Activated effector memory CD4-positive, alpha-beta T cell treated with Interleukin-2 at 50 U/mL for 16 hours (primary cell): ENCODE results near the gene MAGOH.

ENCODE experiments used
- DNase-seq: peaks from one replicate; pipeline ENCODE4 v3.0.0-alpha.2; 2020

The MAGOH gene

DNA sequence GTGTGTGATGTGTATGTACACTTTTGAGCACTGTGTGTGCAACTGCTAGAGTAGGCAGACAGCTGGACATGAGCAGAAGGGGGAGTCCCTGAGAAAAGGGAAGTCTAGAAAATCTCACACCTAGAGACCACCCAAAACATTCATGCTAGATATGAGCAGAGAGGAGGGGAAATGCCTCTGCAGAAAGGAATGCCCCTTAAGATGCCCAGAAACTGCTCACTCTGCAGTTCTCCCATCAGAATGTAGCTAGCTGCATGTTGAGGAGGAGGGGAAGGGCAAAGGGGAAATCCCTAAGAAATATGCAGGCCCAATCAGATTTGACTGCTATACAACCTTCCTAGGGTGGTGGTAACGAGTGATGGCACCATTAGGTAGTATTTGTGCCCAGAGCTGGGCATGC is 31.8 kb upstream of the MAGOH start:
- DNase-seq, result no peak

- no peak for DNase-seq
These were observed 29.4 kb upstream of the MAGOH start for GRCh38 chr1:53267761-53268160.

GRCh38 chr1:53266038-53266437 is 27.7 kb upstream of the MAGOH start:
- DNase-seq, result no peak

DNA sequence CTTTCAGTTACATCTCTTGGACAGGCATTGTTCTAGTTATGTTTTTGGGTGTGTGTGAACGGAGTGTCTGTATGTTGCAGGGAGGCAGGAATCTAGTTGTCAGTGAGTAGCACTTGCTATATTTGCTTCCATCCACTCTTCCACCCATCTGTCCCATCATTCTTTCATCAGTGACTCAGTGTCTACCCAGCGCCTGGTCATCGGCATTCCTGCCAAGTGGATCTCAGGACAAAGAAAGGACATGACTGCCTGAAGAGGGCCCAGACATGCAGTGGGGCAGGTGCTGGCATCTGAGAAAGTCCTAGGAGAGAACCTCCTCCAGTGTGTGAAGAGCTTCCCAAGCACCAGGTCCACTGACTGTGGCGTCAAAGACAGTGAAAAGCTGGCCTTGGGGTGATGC is 27.3 kb upstream of the MAGOH start:
- DNase-seq, result no peak

DNA sequence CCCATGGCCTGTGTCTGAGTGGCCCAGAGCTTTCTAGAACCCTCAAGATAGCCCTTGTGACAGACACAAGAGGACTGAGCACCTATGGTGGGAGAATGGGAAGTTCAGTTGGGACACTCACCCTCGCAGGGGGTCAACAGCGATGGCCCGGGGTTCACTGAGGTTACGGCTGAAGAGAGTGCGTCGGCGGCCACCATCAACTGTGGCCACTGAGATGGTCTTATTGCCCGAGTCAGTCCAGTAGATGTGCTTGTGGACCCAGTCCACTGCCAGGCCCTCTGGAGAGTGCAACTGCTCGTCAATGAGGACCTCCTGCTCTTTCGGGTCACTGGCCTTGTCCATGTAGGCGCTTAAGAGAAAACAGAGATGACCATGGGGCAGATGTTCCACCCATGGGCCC is 25.7 kb upstream of the MAGOH start:
- no peak for DNase-seq

DNA sequence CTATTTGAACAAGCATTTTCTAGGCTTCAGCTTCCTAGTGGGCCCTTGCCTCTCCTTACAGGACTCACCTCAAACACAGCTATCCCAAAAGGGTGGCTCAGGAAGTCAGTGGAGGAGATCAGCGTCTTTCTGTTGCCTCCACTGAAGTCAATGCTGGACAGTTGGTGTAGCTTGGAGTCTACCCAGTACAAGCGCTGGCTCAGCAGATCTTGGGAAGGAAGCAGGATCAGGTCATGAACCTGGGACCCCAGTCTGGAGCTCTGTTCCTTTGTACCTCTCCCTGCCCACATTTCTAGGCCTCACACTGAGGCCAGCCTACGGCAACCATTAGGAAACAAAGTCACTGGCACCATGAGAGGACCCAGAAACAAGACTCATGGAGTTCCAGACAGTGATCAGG is 23.7 kb upstream of the MAGOH start:
- no peak for DNase-seq

- DNase-seq, result no peak
These were observed 22.4 kb upstream of the MAGOH start for GRCh38 chr1:53260631-53261247.

GRCh38 chr1:53259932-53260331 is 21.6 kb upstream of the MAGOH start:
- no peak for DNase-seq

GRCh38 chr1:53258216-53258615 is 19.9 kb upstream of the MAGOH start:
- no peak for DNase-seq

DNA sequence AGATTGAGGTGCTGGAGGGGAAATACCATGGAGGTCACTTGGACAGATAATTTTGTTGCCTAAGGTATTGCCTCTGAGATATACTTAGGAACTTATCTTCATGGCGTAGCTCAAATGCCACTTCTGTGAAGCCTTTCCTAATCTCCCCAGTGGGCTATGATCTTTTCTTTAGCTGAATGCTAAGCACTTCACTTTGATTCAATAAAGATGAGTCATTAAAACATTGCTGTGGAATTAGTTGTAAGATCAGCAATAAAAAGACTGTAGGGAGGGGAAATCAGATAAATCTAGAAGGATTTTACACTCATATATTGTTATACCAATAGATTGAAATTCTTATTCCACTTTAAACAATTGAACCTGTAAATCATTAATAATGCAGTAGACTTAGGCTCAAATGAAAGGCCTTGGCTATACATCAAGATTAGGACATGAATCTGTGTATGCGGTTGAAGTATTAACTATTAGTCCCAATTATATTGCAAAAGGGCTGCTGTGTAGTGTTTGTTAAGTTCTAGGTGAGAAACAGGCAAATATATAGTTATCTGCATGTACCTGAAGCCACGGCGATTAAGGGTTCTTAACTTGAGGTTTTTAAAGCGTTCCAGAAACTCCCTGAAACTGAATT is 19.2 kb upstream of the MAGOH start:
- DNase-seq, result no peak

DNA sequence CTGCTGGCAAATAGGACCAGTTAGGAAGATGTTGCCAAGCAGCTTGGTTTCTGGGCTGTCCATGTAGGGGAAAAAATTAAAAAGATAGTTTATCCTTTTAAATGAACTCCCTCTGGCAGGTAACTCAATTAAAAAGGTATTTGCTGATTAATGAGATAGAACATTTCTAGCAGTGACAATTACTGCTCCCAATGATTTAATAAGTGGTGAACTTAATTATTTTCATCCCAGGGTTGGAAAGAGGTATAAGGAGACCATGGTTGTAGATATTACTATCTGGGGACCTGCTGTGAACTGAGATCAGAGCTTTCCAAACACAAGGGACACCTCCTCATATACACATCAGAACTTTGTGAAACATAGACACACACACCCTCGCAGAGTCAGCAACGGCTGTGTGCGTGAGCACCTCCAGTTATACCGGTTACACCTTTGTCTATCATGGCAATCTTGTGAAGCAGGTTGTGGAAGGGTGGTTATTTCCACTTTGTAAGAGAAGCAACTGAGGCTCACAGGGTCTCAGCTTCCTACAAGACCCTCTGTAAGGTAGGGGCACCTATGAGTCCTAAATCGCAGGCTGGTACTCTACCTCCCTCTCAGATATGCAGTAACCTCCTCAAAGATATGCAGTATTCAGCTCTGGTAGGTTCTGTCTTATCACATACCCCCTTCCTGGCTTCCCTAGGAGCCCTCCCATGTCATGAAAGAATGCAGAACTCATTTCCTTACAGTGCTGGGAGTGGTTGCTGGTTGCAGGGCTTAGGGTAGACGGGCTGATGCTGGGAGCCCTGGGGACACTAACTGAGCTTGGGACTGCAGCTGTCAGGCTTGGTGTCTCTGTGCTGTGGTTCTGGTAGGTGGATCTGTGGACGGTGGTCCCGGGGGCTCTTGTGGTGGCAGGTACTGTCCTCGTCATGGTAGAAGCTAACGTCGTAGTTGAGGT is 18.5 kb upstream of the MAGOH start:
- DNase-seq, result no peak

- no peak for DNase-seq
These were observed 16.7 kb upstream of the MAGOH start for GRCh38 chr1:53255031-53255430.

DNA sequence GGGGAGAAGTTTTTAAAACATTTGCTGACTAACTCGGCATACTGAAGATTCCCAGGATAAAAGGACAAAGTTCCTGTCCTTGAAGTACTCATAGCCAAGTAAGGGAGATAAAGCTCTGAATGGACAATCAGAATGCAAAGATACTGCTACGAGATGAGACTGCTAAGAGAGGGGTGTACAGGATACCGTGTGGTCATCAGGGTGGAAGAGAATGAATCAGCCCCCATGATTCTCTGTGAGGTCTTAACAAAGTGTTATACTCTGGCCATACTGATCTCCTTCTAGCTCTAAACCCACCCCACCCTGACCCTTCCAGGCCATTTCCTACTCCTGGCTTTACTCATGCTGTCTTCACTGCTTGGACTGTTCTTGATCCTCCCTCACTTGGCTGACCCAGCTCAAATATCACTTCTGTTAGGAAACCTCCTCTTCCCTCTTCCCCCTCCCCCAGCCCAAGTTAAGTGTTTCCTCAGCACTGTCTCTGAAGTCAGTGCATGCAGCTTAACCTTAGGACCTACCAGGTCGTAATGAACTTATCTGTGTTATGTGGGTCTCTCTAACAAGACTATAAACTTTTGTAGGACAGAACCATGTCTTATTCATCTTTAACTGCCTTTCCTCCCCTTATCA is 15.8 kb upstream of the MAGOH start:
- DNase-seq, result no peak

GRCh38 chr1:53250325-53250724 is 12.0 kb upstream of the MAGOH start:
- no peak for DNase-seq

DNA sequence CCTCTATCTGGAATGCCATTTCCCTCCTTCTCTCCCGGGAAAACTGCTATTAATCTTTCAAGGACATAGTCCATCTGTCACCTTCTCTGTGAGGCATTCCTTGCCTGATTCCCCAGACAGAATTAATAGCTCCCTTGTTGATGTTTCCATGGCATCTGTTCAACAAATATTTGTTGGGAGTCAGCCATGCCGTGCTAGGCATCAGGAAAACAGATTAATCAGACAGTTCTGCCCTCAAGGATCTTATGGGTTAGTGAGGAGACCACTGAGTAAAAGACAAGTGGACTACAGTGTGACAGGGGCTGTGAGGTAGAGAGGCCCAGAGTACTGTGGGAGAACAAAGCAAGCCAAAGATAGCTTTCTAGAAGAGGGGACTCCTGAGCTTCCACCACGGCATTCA is 11.4 kb upstream of the MAGOH start:
- no peak for DNase-seq

GRCh38 chr1:53246261-53247134 is 8.2 kb upstream of the MAGOH start:
- no peak for DNase-seq

- DNase-seq, result no peak
These were observed 5.8 kb upstream of the MAGOH start for GRCh38 chr1:53244141-53244540.

GRCh38 chr1:53242381-53242780 is 4.1 kb upstream of the MAGOH start:
- DNase-seq, result no peak

- DNase-seq, result no peak
These were observed 3.5 kb upstream of the MAGOH start for GRCh38 chr1:53241828-53242227.

DNA sequence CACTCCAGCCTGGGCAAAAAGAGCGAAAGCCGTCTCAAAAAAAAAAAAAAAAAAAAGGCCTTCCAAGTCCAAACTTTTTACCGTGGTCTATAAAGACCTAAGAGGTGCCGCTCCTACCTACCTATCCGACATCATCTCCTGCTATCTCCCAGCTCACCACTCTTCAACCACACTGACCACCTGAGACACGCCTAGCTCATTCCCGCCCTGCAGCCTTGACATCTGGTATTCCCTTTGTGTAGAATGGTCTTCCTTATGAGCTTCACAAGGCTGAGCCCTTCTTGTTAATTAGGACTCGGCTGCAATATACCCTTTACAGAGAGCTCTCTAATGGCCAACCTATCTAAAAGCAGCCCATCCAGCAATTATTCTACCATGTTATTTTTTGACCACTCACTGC is 680 bp downstream of the MAGOH start:
- DNase-seq, result no peak

DNA sequence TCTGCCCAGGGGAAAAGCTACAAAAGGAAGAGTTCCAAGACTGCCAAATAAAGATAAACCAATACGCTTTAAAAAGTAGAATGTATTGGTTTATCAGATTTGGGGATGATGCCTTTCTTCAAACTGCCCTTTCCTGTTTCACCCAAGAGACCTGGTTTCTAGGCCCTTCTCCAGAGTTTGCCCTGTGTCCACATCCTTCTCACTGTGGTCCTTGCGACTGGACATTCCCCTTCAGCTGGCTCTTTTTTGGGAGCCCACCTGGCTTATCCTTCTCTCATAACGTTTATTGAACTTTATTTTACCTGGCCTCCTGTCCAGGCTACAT is 17.4 kb downstream of the MAGOH start:
- DNase-seq, result no peak

- peak; percentile 90 for DNase-seq
These were observed 18.0 kb downstream of the MAGOH start, which contains the start of gene CZIB for GRCh38 chr1:53220171-53220961. CZIB (minus strand) TSS chr1:53220634; CDS start chr1:53220575, 59 bp downstream.
